MM.1S (cell line): ENCODE results near the gene ATP13A3.

ENCODE experiments used
- DNase-seq: peaks from one replicate; pipeline ENCODE4 v3.0.0-alpha.2; 2015
- H2AFZ ChIP-seq: fragments of 300-600 bp; sonication (generic); 2 replicates; pipeline ENCODE4 v1.6.0; 2016; ENCODE audit warnings: antibody characterized with exemption, low read length
- H3F3A ChIP-seq: fragments of 300-600 bp; sonication (generic); 2 replicates; pipeline ENCODE4 v1.6.1; 2016; ENCODE audit warnings: mild to moderate bottlenecking, antibody characterized with exemption, low read length, moderate library complexity, mixed read lengths; ENCODE audit not compliant: insufficient read depth
- H3K27ac ChIP-seq: fragments of 300-600 bp; sonication (generic); 2 replicates; pipeline ENCODE4 v1.5.1; 2016; ENCODE audit warnings: mild to moderate bottlenecking, low read length
- H3K27me3 ChIP-seq: fragments of 300-600 bp; sonication (generic); replicated peaks from 2 replicates; pipeline ENCODE4 v1.6.0; 2016; ENCODE audit warnings: low read length; ENCODE audit not compliant: insufficient read depth
- H3K36me3 ChIP-seq: fragments of 300-600 bp; sonication (generic); replicated peaks from 2 replicates; pipeline ENCODE4 v1.6.1; 2016; ENCODE audit warnings: mild to moderate bottlenecking, low read length, mixed read lengths; ENCODE audit not compliant: insufficient read depth
- H3K4me1 ChIP-seq: fragments of 300-600 bp; sonication (generic); 2 replicates; pipeline ENCODE4 v1.6.1; 2016; ENCODE audit warnings: low read length, mixed read lengths
- H3K4me2 ChIP-seq: fragments of 300-600 bp; sonication (generic); 2 replicates; pipeline ENCODE4 v1.6.0; 2016; ENCODE audit warnings: low read depth, low read length
- H3K4me3 ChIP-seq: fragments of 300-600 bp; sonication (generic); 2 replicates; pipeline ENCODE4 v1.5.1; 2016; ENCODE audit warnings: low read length, mixed read lengths
- H3K79me2 ChIP-seq: fragments of 300-600 bp; sonication (generic); 2 replicates; pipeline ENCODE4 v1.6.1; 2016; ENCODE audit warnings: mixed run types, low read length, mixed read lengths
- H3K9ac ChIP-seq: fragments of 300-600 bp; sonication (generic); 2 replicates; pipeline ENCODE4 v1.6.1; 2016; ENCODE audit warnings: low read length, mixed read lengths
- H3K9me2 ChIP-seq: fragments of 300-600 bp; sonication (generic); replicated peaks from 2 replicates; pipeline ENCODE4 v1.6.1; 2016; ENCODE audit warnings: mild to moderate bottlenecking, low read length, mixed read lengths; ENCODE audit not compliant: insufficient read depth
- H3K9me3 ChIP-seq: fragments of 300-600 bp; sonication (generic); replicated peaks from 2 replicates; pipeline ENCODE4 v1.6.1; 2016; ENCODE audit warnings: mild to moderate bottlenecking, low read length, mixed read lengths; ENCODE audit not compliant: insufficient read depth
- H4K20me1 ChIP-seq: fragments of 300-600 bp; sonication (generic); 2 replicates; pipeline ENCODE4 v1.6.1; 2016; ENCODE audit warnings: mild to moderate bottlenecking, low read length, moderate library complexity, mixed read lengths; ENCODE audit not compliant: insufficient read depth
- CTCF ChIP-seq: fragments of 300-600 bp; sonication (generic); IDR thresholded peaks from 2 replicates; pipeline ENCODE4 v1.5.1; 2016; ENCODE audit warnings: antibody characterized with exemption, low read length, mixed read lengths
- EZH2 ChIP-seq: fragments of 300-600 bp; sonication (generic); optimal IDR thresholded peaks from 2 replicates; pipeline ENCODE3; 2017; ENCODE audit warnings: low read depth, mild to moderate bottlenecking, antibody characterized with exemption, low read length, mixed read lengths
- EZH2phosphoT487 ChIP-seq: fragments of 300-600 bp; sonication (generic); IDR thresholded peaks from 2 replicates; pipeline ENCODE4 v1.6.1; 2018; ENCODE audit warnings: antibody characterized with exemption, low read length

The ATP13A3 gene

DNA sequence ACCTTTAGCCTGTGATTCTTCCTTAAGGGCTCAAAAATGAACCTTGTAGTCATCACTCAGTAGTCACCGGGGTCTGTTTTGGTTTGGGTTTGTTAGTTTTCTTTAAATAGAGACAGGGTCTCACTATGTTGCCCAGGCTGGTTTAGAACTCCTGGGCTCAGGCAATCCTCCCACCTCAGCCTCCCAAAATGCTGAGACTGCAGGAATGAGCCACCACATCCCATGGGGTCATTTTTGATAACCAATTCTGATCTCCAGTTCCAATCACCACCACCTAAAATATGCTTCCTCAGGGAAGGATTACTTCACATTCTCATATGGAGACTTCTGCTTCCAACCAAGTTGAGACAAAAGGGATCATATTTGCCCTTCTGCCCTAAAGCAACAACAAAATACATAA lies 22.1 kb downstream of the ATP13A3 start:
- DNase-seq = no peak
- no peak overlapping the region for H3K4me3 ChIP-seq
- H3K36me3 ChIP-seq = no peaks in the 10 kb centered on the region; the same call in 1 of the 2 replicates
- no peak overlapping the region for H2AFZ ChIP-seq
- 0 out of 2 replicates have a peak, but pooled peaks cover 4% of the 10 kb centered on the region for H3F3A ChIP-seq
- H3K79me2 ChIP-seq = peaks cover 77% of the 10 kb centered on the region
- H3K9me3 ChIP-seq = no peaks in the 10 kb centered on the region
- H3K4me2 ChIP-seq = no peak overlapping the region
- H3K27ac ChIP-seq = no peak overlapping the region
- TF ChIP-seq CTCF (no peak), EZH2phosphoT487 (no peak), EZH2 (no peak)
- H3K9ac ChIP-seq = no peak overlapping the region
- peaks cover 2% of the 10 kb centered on the region; the same call in 1 of the 2 replicates for H4K20me1 ChIP-seq
- H3K27me3 ChIP-seq = no peaks in the 10 kb centered on the region
- no peaks in the 10 kb centered on the region for H3K9me2 ChIP-seq
- H3K4me1 ChIP-seq = no peaks in the 10 kb centered on the region

- Histone ChIP-seq H3K4me1 (no peaks in the 10 kb centered on the region), H3K9me2 (no peaks in the 10 kb centered on the region), H3K79me2 (peaks cover 59% of the 10 kb centered on the region), H3K9me3 (no peaks in the 10 kb centered on the region), H3K36me3 (no peaks in the 10 kb centered on the region; the same call in 1 of the 2 replicates), H3F3A (0 out of 2 replicates have a peak, but pooled peaks cover 4% of the 10 kb centered on the region), H3K4me2 (no peak overlapping the region), H3K4me3 (no peak overlapping the region), H3K27me3 (no peaks in the 10 kb centered on the region), H3K9ac (no peak overlapping the region), H2AFZ (no peak overlapping the region), H3K27ac (no peak overlapping the region), H4K20me1 (no peaks in the 10 kb centered on the region; the same call in 1 of the 2 replicates)
- TF ChIP-seq CTCF = no peak
- TF ChIP-seq EZH2phosphoT487 = no peak
- TF ChIP-seq EZH2 = no peak
- DNase-seq = no peak
Measured at GRCh38 chr3:194462936-194463335, 23.9 kb downstream of the ATP13A3 start.

DNA sequence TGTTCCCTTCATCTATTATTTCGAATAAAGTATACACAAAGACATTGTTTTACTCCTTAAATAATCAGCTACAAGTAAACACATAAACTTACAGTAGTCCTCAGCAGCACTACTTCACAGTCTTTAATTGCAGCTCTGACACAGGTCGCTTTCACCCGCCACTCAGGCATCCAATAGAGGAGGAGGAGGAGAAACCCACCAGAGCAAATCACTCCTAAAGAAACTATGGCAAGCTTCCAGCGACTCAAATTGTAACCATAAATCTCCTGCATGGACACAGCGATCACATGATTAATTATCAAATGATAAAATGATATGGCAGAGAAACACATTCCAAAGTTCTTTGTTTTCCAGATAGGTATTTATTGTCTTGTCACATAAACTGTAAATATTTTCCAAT lies 26.2 kb downstream of the ATP13A3 start:
- no peak for DNase-seq
- no peaks in the 10 kb centered on the region; the same call in 1 of the 2 replicates for H3K36me3 ChIP-seq
- H3K9ac ChIP-seq = no peak overlapping the region
- no peak overlapping the region for H3K4me3 ChIP-seq
- no peak overlapping the region for H3K4me2 ChIP-seq
- no peaks in the 10 kb centered on the region; the same call in 1 of the 2 replicates for H4K20me1 ChIP-seq
- H3K9me3 ChIP-seq = no peaks in the 10 kb centered on the region
- no peak overlapping the region for H2AFZ ChIP-seq
- H3K27me3 ChIP-seq = no peaks in the 10 kb centered on the region
- no peak for TF ChIP-seq EZH2phosphoT487
- no peak for TF ChIP-seq EZH2
- TF ChIP-seq CTCF = no peak
- peaks cover 36% of the 10 kb centered on the region for H3K79me2 ChIP-seq
- no peaks in the 10 kb centered on the region for H3K9me2 ChIP-seq
- no peak overlapping the region for H3K27ac ChIP-seq
- no peaks in the 10 kb centered on the region for H3K4me1 ChIP-seq
- H3F3A ChIP-seq = no peaks in the 10 kb centered on the region
